ENCODE data around the gene KMT2B.
A peak's percentile ranks its signal among the peaks of the same experiment; 100 is the strongest.

The KMT2B gene

GRCh38 chr19:35716801-35717664, 770 bp upstream of the KMT2B start:
- H3K4me2 ChIP-seq (ENCODE audit: low read depth, low read length, poor library complexity, severe bottlenecking), result peak overlapping the region; percentile 84
- peak overlapping the region; percentile 79 for H3K9ac ChIP-seq (ENCODE audit: low read depth, low read length, poor library complexity, severe bottlenecking)
- H2AFZ ChIP-seq (ENCODE audit: low read length), result peak overlapping the region; percentile 89
- peaks cover 6% of the 10 kb centered on the region; the same call in 1 of the 2 replicates for H3K36me3 ChIP-seq (ENCODE audit: insufficient read depth, low read length)
- H3K4me3 ChIP-seq (ENCODE audit: low read length, poor library complexity, severe bottlenecking), result peak overlapping the region; percentile 81
- peaks cover 27% of the 10 kb centered on the region for H3K4me1 ChIP-seq (ENCODE audit: insufficient read depth, low read length, poor library complexity, severe bottlenecking)
- TF ChIP-seq EZH2phosphoT487 (IDR thresholded peaks at IDR 0.05; ENCODE audit: borderline replicate concordance) (no peak), CTCF (conservative IDR thresholded peaks at IDR 0.05; ENCODE audit: low read length) (peak; percentile 79)
- H3K79me2 ChIP-seq (ENCODE audit: insufficient read depth, low read length), result peaks cover 45% of the 10 kb centered on the region
- H3F3A ChIP-seq (ENCODE audit: low read depth), result no peaks in the 10 kb centered on the region
- H4K20me1 ChIP-seq (ENCODE audit: insufficient read depth, low read length, poor library complexity, severe bottlenecking), result peaks cover 22% of the 10 kb centered on the region
- H3K9me3 ChIP-seq (ENCODE audit: insufficient read depth, low read depth, low read length), result no peaks in the 10 kb centered on the region
- H3K9me2 ChIP-seq (replicated peaks; ENCODE audit: low read depth, low read length), result no peaks in the 10 kb centered on the region
- H3K27me3 ChIP-seq (ENCODE audit: insufficient read depth, low read length, poor library complexity, severe bottlenecking), result no peaks in the 10 kb centered on the region

DNA sequence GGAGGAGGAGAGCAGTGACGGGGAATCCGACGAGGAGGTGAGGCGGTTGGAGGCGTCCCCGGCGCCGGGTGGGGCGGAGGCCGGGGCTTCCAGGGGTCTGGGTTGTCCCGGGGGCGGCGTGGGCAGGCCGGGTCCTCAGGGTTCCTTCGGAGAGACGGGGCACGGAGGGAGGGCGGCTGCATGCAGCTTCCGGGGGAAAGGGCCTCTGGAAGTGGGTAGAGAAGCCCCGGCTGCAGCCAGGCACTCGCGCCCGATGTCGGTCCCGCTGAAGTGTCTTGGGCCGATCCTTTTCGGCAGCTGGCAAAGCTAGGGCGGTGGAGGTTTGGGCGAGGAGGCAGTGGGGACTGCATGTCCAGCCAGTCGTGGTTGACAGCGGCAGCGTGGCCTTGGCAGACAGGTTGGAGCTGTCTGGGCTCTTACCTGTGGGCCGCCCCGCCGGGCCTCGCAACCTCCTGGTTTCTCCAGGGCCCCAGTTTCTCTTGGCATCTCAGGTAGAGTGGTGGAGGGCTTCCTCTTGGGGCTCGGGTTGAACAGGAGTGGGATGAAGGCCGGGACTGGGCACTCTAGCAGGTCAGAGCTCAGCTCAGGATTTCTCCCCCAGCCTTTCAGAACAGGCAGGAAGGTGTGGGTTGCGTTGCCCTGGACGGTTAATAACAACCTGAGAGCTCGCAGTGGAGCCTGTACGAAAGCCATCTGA, 690 bp downstream of the KMT2B start:
- Histone ChIP-seq H3K4me1 (ENCODE audit: insufficient read depth, low read length, poor library complexity, severe bottlenecking) (peaks cover 27% of the 10 kb centered on the region), H3K36me3 (ENCODE audit: insufficient read depth, low read length) (peaks cover 17% of the 10 kb centered on the region; the same call in 1 of the 2 replicates), H3K4me2 (ENCODE audit: low read depth, low read length, poor library complexity, severe bottlenecking) (peak overlapping the region; percentile 92), H3K79me2 (ENCODE audit: insufficient read depth, low read length) (peaks cover 51% of the 10 kb centered on the region), H3F3A (ENCODE audit: low read depth) (no peaks in the 10 kb centered on the region), H3K27me3 (ENCODE audit: insufficient read depth, low read length, poor library complexity, severe bottlenecking) (no peaks in the 10 kb centered on the region), H3K4me3 (ENCODE audit: low read length, poor library complexity, severe bottlenecking) (peak overlapping the region; percentile 86), H4K20me1 (ENCODE audit: insufficient read depth, low read length, poor library complexity, severe bottlenecking) (peaks cover 27% of the 10 kb centered on the region), H3K9me2 (replicated peaks; ENCODE audit: low read depth, low read length) (no peaks in the 10 kb centered on the region), H3K9me3 (ENCODE audit: insufficient read depth, low read depth, low read length) (no peaks in the 10 kb centered on the region), H3K9ac (ENCODE audit: low read depth, low read length, poor library complexity, severe bottlenecking) (peak overlapping the region; percentile 85), H2AFZ (ENCODE audit: low read length) (no peak overlapping the region)
- TF ChIP-seq EZH2phosphoT487 (IDR thresholded peaks at IDR 0.05; ENCODE audit: borderline replicate concordance) (no peak), CTCF (conservative IDR thresholded peaks at IDR 0.05; ENCODE audit: low read length) (no peak)

DNA sequence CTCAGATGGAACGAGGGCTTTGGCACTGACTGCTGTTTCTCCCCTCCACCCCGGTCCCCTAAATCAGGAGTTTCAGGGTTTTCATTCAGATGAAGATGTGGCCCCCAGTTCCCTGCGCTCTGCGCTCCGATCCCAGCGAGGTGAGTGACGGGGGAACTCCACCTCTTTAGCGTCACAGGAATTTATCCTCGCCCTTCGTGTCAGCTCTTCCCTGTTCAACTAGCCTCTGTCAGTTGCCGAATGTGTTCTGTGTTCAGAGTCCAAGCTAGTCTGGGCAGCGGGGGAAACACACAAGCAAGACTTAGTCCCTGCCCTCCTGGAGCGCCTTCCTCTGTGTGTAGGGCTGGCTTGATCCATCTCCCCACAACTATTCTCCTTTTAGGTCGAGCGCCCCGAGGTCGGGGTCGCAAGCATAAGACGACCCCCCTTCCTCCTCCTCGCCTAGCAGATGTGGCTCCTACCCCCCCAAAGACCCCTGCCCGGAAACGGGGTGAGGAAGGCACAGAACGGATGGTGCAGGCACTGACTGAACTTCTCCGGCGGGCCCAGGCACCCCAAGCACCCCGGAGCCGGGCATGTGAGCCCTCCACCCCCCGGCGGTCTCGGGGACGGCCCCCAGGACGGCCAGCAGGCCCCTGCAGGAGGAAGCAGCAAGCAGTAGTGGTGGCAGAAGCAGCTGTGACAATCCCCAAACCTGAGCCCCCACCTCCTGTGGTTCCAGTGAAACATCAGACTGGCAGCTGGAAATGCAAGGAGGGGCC, 1.8 kb downstream of the KMT2B start:
- no peaks in the 10 kb centered on the region for H3K27me3 ChIP-seq (ENCODE audit: insufficient read depth, low read length, poor library complexity, severe bottlenecking)
- peak overlapping the region; percentile 92 for H3K4me2 ChIP-seq (ENCODE audit: low read depth, low read length, poor library complexity, severe bottlenecking)
- H3K4me3 ChIP-seq (ENCODE audit: low read length, poor library complexity, severe bottlenecking), result peak overlapping the region; percentile 86
- TF ChIP-seq EZH2phosphoT487 (IDR thresholded peaks at IDR 0.05; ENCODE audit: borderline replicate concordance) (no peak), CTCF (conservative IDR thresholded peaks at IDR 0.05; ENCODE audit: low read length) (no peak)
- H3K9me3 ChIP-seq (ENCODE audit: insufficient read depth, low read depth, low read length), result no peaks in the 10 kb centered on the region
- H3K9me2 ChIP-seq (replicated peaks; ENCODE audit: low read depth, low read length), result no peaks in the 10 kb centered on the region
- peaks cover 28% of the 10 kb centered on the region; the same call in 1 of the 2 replicates for H3K36me3 ChIP-seq (ENCODE audit: insufficient read depth, low read length)
- H4K20me1 ChIP-seq (ENCODE audit: insufficient read depth, low read length, poor library complexity, severe bottlenecking), result peaks cover 27% of the 10 kb centered on the region
- no peak overlapping the region for H2AFZ ChIP-seq (ENCODE audit: low read length)
- H3K4me1 ChIP-seq (ENCODE audit: insufficient read depth, low read length, poor library complexity, severe bottlenecking), result peaks cover 27% of the 10 kb centered on the region
- H3K79me2 ChIP-seq (ENCODE audit: insufficient read depth, low read length), result peaks cover 51% of the 10 kb centered on the region
- no peaks in the 10 kb centered on the region for H3F3A ChIP-seq (ENCODE audit: low read depth)
- peak overlapping the region; percentile 85 for H3K9ac ChIP-seq (ENCODE audit: low read depth, low read length, poor library complexity, severe bottlenecking)

Data from Loucy (cell line).